GM10266 (cell line): ENCODE measurements around the gene SND1.

Experiments used
- DNase-seq: peaks from one replicate; pipeline ENCODE4 v3.0.0; 2012; ENCODE audit errors: extremely low spot score
- CTCF ChIP-seq: IDR thresholded peaks from 2 replicates; pipeline ENCODE4 v1.5.1; 2012; ENCODE audit warnings: mild to moderate bottlenecking, low read depth; ENCODE audit not compliant: control insufficient read depth, insufficient read depth; ENCODE audit errors: missing control alignments

Gene SND1

GRCh38 chr7:127881564-127881963 is 229.6 kb downstream of the SND1 start:
- no peak for TF ChIP-seq CTCF

GRCh38 chr7:127882313-127882920 is 230.4 kb downstream of the SND1 start:
- no peak for TF ChIP-seq CTCF
- DNase-seq = no peak

More at GRCh38 chr7:127881564-127881963, 229.6 kb downstream of the SND1 start:
- no peak for DNase-seq

GRCh38 chr7:127884066-127884559 is 232.1 kb downstream of the SND1 start:
- no peak for TF ChIP-seq CTCF

GRCh38 chr7:127885222-127885772 is 233.3 kb downstream of the SND1 start:
- TF ChIP-seq CTCF = no peak
- no peak for DNase-seq

More at GRCh38 chr7:127884066-127884559, 232.1 kb downstream of the SND1 start:
- no peak for DNase-seq

GRCh38 chr7:127885843-127886242 is 233.8 kb downstream of the SND1 start:
- no peak for DNase-seq
- TF ChIP-seq CTCF = no peak

- DNase-seq = no peak
- TF ChIP-seq CTCF = no peak
These were observed 234.3 kb downstream of the SND1 start for GRCh38 chr7:127886248-127886647.

GRCh38 chr7:127887096-127887495 is 235.1 kb downstream of the SND1 start:
- DNase-seq = no peak
- TF ChIP-seq CTCF = no peak
